C4-2B (cell line): ENCODE results near the gene ESRRA.
A peak's percentile ranks its signal among the peaks of the same experiment; 100 is the strongest.

Experiments used
- CTCF ChIP-seq: fragments of 450-650 bp; conservative IDR thresholded peaks from 2 replicates; pipeline ENCODE4 v1.5.1; 2017; ENCODE audit warnings: mild to moderate bottlenecking
- ZFX ChIP-seq: fragments of 450-650 bp; IDR thresholded peaks from 2 replicates; pipeline ENCODE4 v1.6.1; 2017

GRCh38 chr11:64314805-64315561, 9.7 kb downstream of the ESRRA start:
- no peak; the same call in 1 of the 2 replicates for TF ChIP-seq CTCF
- TF ChIP-seq ZFX, result peak; percentile 22; the same call in 1 of the 2 replicates
